Renal cortex interstitium (tissue), 15 donors: Measurements from ENCODE around the gene CHORDC1. TPM values are rescaled to one million over a fixed set of nuclear protein-coding genes. Genes with fewer than 3 reads are reported as not detected.
"Not testable (repeated sequence)": the region's sequence is repeated elsewhere in the genome, so short reads cannot be mapped to it uniquely, and the experiment has no call there.

Experiments
- DNase-seq, 11 donors: peaks; one replicate each; pipeline ENCODE4 v3.0.0-alpha.2; 2013; ENCODE audit warnings: low read depth in 9 of 11, low spot score in 4 of 11; ENCODE audit errors: extremely low read depth in 1 of 11
- long read RNA-seq, 16 experiments: transcript quantifications; one replicate each; lab custom pipeline, GENCODE V29; 2026
- polyA plus RNA-seq, 3 donors: library from polyadenylated mRNA; unstranded; fragments of 120-200 nt; gene quantifications; one replicate each; pipeline ENCODE4 v1.2.1, GENCODE V29; 2013; ENCODE audit not compliant: insufficient read length in 3 of 3

The CHORDC1 gene
- polyA plus RNA-seq: 10 to 100 TPM; 47.2 to 50.6 (median 47.2) TPM
- long read RNA-seq, donor 1, partial matches to known transcripts: 0 of 3 reads
- long read RNA-seq, donor 1, other reads (novel, unspliced or antisense): 0 of 3 reads
- long read RNA-seq, donor 2, full-length matches to known transcripts: 2 of 10 reads
- long read RNA-seq, donor 2, partial matches to known transcripts: 8 of 10 reads
- long read RNA-seq, donor 2, other reads (novel, unspliced or antisense): 0 of 10 reads
- long read RNA-seq, donor 3, partial matches to known transcripts: 8 of 12 reads
- long read RNA-seq, donor 3, other reads (novel, unspliced or antisense): 0 of 12 reads
- long read RNA-seq, donor 4, partial matches to known transcripts: 16 of 21 reads
- long read RNA-seq, donor 4, other reads (novel, unspliced or antisense): 0 of 21 reads
- long read RNA-seq, donor 5: 0 reads
- long read RNA-seq, donor 6, partial matches to known transcripts: 8 of 13 reads
- long read RNA-seq, donor 6, other reads (novel, unspliced or antisense): 0 of 13 reads
- long read RNA-seq, donor 7, partial matches to known transcripts: 8 of 12 reads
- long read RNA-seq, donor 7, other reads (novel, unspliced or antisense): 0 of 12 reads
- long read RNA-seq, donor 8, full-length matches to known transcripts: 5 of 18 reads
- long read RNA-seq, donor 8, partial matches to known transcripts: 13 of 18 reads
- long read RNA-seq, donor 8, other reads (novel, unspliced or antisense): 0 of 18 reads
- long read RNA-seq, donor 9, transcript CHORDC1-201 (11 exons, 2,654 nt): major isoform, 5 of 5 reads
- long read RNA-seq, donor 9, partial matches to known transcripts: 0 of 5 reads
- long read RNA-seq, donor 9, other reads (novel, unspliced or antisense): 0 of 5 reads
- long read RNA-seq, donor 10, full-length matches to known transcripts: 6 of 22 reads
- long read RNA-seq, donor 10, partial matches to known transcripts: 16 of 22 reads
- long read RNA-seq, donor 10, other reads (novel, unspliced or antisense): 0 of 22 reads
- long read RNA-seq, donor 11, transcript CHORDC1-201 (11 exons, 2,654 nt): major isoform, 5 of 5 reads
- long read RNA-seq, donor 11, partial matches to known transcripts: 0 of 5 reads
- long read RNA-seq, donor 11, other reads (novel, unspliced or antisense): 0 of 5 reads
- long read RNA-seq, donor 12, full-length matches to known transcripts: 4 of 4 reads
- long read RNA-seq, donor 12, partial matches to known transcripts: 0 of 4 reads
- long read RNA-seq, donor 12, other reads (novel, unspliced or antisense): 0 of 4 reads
- long read RNA-seq, donor 13: 0 reads
- long read RNA-seq, donor 14, partial matches to known transcripts: 0 of 3 reads
- long read RNA-seq, donor 14, other reads (novel, unspliced or antisense): 0 of 3 reads
- long read RNA-seq, donor 15, partial matches to known transcripts: 0 of 3 reads
- long read RNA-seq, donor 15, other reads (novel, unspliced or antisense): 0 of 3 reads
- long read RNA-seq, donor 16, full-length matches to known transcripts: 10 of 51 reads
- long read RNA-seq, donor 16, partial matches to known transcripts: 41 of 51 reads
- long read RNA-seq, donor 16, other reads (novel, unspliced or antisense): 0 of 51 reads

DNA sequence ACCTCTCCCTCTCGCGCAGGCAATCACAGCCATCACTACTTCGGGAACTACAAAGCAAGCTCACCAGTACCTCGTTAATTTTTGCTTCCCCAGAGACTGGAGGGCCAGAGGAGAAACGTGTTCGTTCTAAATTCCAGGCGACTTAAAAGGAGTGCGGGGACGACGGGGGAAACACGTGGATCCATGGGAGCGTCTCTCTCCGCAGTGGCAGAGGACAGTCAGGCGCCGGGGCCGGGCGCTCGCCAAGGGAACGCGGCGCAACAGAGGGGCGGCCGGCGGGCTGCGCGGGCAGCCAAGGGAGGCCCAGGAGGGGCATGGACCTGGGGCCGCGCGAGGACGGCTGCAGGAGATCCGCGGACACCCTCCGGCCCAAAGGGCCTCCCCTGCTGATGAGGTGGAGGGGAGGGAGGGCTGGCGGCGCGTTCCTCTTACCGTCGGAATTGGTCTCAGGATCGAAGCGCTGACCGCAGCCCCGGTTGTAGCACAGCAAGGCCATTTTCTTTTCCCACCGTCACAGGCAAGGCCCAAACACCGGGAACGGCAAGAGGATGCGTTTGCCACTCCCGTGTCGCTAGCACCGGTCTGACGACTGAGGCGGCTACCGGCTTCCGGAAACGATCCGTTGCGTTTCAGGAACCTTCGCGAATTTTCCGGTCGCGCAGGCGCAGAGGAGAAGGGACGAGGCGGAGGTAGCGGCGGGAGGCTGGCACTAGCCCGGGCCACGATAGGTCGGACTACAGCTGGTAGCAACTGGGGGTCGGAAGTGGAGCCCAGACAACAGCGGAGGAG lies at the start of gene CHORDC1:
TSS of gene CHORDC1 (minus strand) at position 591 of the 789 bp plus-strand sequence. CDS start at position 496, 95 bp downstream.
- DNase-seq: peak; percentile 59 to 85 (median 78)

DNA sequence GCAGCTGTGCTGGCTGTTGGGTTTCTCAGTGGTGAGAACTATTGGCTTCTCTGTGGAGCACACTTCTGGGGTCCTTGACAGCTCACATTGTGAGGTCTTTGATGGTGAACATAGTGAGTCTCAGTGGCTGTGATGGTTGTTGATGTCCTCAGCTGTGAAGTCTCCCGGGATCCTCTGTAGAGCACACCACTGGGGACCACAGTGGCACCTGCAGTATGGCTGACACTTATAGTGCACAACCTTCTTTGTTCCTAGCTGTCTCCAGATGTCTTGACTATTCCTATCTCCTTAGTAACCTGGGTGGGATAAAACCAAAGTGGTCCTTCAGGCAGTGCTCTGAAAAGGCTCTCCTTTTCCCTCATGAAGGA lies 34.3 kb upstream of the CHORDC1 start:
- DNase-seq: no peak

DNA sequence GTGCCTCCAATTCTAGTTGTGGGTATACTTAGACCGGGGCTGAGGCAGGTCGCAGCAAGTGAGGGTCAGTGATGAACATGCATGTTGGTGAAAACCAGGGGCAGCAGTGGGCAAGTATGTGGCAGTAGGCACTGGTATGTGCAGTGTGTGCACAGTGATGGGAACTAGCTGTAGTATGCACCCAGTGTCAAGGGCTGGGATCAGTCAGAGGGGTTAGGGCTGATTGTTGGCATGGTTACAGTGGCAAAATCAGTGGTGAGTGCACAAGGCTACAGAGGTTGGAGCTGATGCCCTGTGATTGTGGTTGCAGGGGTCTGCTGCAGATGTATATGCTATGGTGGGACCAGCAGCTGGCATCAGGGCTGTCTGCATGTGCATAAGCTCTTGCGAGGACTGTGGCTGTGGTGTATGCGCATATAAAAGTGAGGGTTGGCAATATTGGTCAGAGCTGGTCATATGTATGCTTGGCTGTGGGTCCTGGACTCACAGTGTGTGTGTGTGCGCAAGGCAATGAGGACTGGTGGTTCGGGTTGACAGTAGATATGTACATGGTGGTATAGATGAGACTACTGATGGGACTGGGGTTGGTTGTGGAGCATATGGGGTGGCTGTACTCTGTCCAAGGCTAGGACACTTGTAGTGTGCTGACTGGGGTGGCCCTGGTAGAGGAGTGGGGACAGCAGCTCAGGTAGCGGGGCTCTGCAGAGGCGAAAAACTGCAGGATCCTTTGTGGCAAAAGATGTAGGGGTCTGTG lies 33.7 kb upstream of the CHORDC1 start:
- no peak for DNase-seq

DNA sequence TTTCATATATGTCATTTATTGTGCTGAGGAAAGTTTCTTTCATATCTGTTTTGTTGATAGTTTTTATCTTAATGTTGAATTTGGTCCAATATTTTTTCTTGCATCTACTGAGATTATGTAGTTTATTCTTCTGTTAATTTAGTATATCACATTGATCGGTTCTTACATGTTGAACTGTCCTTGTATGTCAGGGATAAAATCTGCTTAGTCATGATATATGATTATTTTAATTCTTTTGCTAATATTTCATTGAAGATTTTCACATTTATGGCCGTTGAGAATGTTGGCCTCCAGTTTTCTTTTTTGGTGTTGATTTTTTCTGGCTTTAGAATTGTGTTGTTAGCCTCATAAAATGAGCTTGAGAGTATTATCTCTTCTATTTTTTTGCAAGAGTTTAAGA lies 31.2 kb upstream of the CHORDC1 start:
- DNase-seq: no peak

DNA sequence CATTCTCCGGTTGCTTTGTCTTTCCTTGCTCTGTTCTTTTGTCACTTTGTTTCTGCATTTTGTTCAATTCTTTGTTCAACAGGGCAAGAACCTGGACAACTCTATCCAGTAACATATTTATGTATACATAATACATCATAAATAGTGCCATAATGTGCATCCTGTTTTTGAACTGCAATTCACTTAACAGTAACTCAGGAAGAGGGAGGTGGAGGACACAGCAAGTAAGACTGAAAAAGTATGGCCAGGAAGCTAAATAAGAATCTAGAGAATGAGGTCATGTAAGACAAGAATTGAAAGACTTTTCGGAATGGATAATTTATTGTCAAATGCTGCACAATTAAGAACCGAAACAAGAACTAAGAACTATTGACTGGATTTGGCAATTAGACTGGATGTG lies 29.2 kb upstream of the CHORDC1 start:
- DNase-seq: no peak

DNA sequence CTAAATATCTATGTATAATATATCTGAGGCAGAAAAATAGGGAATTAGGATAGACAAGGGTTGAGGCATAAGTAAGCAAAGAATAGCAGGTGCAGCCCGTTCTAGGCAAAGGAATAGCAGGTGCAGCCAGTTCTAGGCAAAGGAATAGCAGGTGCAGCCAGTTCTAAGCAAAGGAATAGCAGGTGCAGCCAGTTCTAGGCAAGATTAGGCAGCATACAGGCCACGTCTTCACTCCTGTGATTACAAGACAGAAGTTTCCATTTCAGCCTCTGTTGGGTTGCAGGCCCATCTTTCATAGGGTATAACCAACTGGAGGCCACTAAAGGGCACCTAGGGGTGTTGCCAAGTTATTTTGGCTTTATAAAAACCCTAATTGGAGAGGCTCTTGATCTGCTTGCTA lies 28.8 kb upstream of the CHORDC1 start:
- no peak for DNase-seq

GRCh38 chr11:90250970-90251369 lies 28.1 kb upstream of the CHORDC1 start:
- no peak for DNase-seq

DNA sequence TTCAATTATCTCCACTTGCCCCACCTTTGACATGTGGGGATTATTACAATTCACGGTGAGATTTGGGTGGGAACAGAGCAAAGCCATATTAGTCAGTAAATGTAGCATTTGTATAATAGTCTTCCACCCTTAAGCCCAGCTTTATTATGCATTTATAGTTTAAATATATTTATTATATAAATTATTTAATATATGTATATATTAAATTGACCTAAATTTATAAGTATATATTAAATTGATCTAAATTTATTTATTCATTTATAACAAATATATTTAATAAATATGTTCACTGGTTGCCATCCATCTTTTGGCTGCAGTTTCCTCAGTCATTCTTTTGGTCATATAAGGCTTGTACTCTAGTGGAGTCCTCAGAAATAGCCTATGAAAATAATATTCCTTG lies 23.6 kb upstream of the CHORDC1 start:
- no peak for DNase-seq

DNA sequence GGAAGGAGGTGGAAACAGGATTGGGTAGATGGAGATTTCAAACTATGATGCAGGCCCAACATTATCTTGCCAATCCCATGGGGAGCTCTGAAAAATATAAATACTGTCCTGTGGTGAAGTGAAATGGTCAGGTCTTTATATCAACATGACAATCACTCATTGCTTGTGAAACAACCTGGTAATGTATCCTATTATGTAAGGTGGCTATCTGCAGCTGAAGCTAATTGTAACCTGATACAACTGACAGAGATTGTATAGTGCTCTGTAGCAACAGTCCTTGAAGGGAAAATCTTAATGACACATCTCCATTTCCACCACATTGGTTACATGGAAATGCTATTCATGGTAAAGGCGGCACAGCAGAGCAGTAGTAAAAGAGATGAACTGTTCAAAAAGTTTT lies 20.7 kb upstream of the CHORDC1 start:
- no peak for DNase-seq

DNA sequence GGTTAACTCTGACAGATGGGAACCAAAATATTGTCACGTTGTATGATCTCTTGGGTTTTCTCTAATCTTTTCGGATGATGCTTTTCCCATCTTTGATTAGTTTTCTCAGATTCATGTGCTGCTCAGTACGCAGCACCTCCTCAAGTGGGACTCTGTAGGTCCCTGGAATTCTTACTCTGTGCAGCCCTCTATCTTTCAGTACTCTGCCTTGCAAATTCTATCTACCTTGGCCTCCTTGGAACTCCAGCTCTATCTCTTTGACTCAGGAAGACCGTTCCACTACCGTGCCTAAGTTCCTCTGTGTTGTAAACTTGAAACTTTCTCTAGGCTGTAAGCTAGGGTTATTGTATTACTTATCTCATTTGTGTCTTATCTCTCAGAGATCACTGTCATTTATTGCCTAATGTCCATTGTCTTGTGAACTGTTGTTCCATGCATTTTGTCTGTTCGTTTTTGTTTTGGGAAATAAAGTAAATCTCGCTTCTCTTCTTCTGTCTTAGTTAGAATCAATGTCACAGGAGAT lies 20.1 kb upstream of the CHORDC1 start:
- DNase-seq: no peak

DNA sequence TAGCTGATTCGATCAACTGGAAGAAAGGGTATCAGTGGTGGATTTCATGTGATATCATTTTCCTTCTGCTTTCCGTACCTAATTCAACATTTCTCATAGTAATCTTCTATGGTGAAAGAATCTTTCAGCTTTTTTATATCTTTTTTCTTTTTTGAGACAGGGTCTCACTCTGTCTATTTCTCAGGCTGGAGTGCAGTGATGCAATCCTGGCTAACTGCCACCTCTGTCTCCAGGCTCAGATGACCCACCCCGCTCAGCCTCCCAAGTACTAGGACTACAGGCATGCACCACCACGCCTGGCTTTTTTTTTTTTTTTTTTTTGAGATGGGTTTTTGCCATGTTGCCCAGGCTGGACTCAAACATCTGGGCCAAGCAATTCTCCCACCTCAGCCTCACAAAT lies 18.6 kb upstream of the CHORDC1 start:
- DNase-seq: no peak

- DNase-seq: not testable (repeated sequence)
Measured at GRCh38 chr11:90239967-90240636, 17.3 kb upstream of the CHORDC1 start.

GRCh38 chr11:90237004-90237403 lies 14.2 kb upstream of the CHORDC1 start:
- DNase-seq: no peak

DNA sequence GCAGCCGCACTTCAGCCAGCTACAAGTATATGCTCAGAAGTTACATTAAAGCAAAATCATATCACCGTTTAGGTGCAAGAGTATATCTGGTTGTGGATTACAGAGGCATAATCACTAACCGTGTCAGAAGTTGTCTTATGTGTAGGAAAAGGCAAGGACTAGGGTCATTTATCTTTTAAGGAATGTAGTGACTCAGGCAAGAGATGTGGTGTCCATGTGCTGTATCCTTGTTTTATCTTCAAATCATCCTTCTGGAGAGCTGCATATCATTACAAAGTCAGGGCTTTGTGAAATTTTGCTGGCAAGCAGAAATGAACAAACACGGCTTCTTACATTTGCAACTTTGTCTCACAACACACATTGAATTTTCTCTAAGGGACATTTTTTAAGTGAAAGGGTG lies 12.7 kb upstream of the CHORDC1 start:
- DNase-seq: no peak

- no peak for DNase-seq
Measured at GRCh38 chr11:90234977-90235376, 12.1 kb upstream of the CHORDC1 start.

GRCh38 chr11:90229791-90230190 lies 6.9 kb upstream of the CHORDC1 start:
- DNase-seq: no peak

GRCh38 chr11:90228056-90228455 lies 5.2 kb upstream of the CHORDC1 start:
- DNase-seq: no peak
